ENCODE measurements around the gene BLNK. TPM values are rescaled to one million over a fixed set of nuclear protein-coding genes. Genes with fewer than 3 reads are reported as not detected.

The BLNK gene
- polyA plus RNA-seq, 1 donor: 27.4 TPM

GRCh38 chr10:96244354-96244753, 27.0 kb downstream of the BLNK start:
- H3K36me3 ChIP-seq (ENCODE audit: control insufficient read depth, insufficient read depth, low read length): peaks cover 19% of the 10 kb centered on the region
- H3K27me3 ChIP-seq (ENCODE audit: control insufficient read depth, insufficient read depth, low read length): no peaks in the 10 kb centered on the region
- H3K27ac ChIP-seq (ENCODE audit: low read length): peak overlapping the region; percentile 88
- WGBS (ENCODE audit: insufficient coverage, low lambda C conversion rate): no CpG with 5 or more reads among the region's 7 CpGs
- peaks cover 33% of the 10 kb centered on the region for H3K4me1 ChIP-seq (ENCODE audit: control insufficient read depth, insufficient read depth, low read length)
- no peak overlapping the region for H3K4me3 ChIP-seq (ENCODE audit: low read length)
- H3K9me3 ChIP-seq (ENCODE audit: control insufficient read depth, low read depth, low read length): no peaks in the 10 kb centered on the region
- peak; percentile 61 to 77 for DNase-seq

DNA sequence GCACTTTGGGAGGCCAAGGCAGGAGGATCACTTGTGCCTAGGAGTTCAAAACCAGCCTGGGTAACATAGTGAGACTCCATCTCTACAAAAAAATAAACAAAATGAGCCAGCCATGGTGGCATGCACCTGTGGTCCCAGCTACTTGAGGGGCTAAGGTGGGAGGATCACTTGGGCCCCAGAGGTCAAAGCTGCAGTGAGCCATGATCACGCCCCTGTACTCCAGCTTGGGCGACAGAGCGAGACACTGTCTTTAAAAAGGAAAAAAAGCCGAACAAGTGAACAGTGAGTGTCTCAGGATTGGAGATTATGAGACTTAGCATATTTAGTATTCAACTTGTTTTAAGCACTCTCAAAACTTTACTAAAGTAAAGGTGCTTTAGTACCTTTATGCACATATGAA, 28.1 kb downstream of the BLNK start:
- H3K36me3 ChIP-seq (ENCODE audit: control insufficient read depth, insufficient read depth, low read length): peaks cover 24% of the 10 kb centered on the region
- H3K9me3 ChIP-seq (ENCODE audit: control insufficient read depth, low read depth, low read length): no peaks in the 10 kb centered on the region
- no peak overlapping the region for H3K4me3 ChIP-seq (ENCODE audit: low read length)
- no peaks in the 10 kb centered on the region for H3K27me3 ChIP-seq (ENCODE audit: control insufficient read depth, insufficient read depth, low read length)
- H3K4me1 ChIP-seq (ENCODE audit: control insufficient read depth, insufficient read depth, low read length): peaks cover 28% of the 10 kb centered on the region
- WGBS (ENCODE audit: insufficient coverage, low lambda C conversion rate): 100% methylated on average over 1 of the region's 4 CpGs
- H3K27ac ChIP-seq (ENCODE audit: low read length): peak overlapping the region; percentile 88
- DNase-seq: no peak

- no peak overlapping the region for H3K4me3 ChIP-seq (ENCODE audit: low read length)
- H3K4me1 ChIP-seq (ENCODE audit: control insufficient read depth, insufficient read depth, low read length): peaks cover 28% of the 10 kb centered on the region
- DNase-seq: peak; percentile 63 to 66
- H3K27me3 ChIP-seq (ENCODE audit: control insufficient read depth, insufficient read depth, low read length): no peaks in the 10 kb centered on the region
- WGBS (ENCODE audit: insufficient coverage, low lambda C conversion rate): 20% methylated on average over 2 of the region's 2 CpGs
- H3K9me3 ChIP-seq (ENCODE audit: control insufficient read depth, low read depth, low read length): no peaks in the 10 kb centered on the region
- H3K36me3 ChIP-seq (ENCODE audit: control insufficient read depth, insufficient read depth, low read length): peaks cover 29% of the 10 kb centered on the region
- peak overlapping the region; percentile 88 for H3K27ac ChIP-seq (ENCODE audit: low read length)
Measured at GRCh38 chr10:96242822-96243221, 28.5 kb downstream of the BLNK start.

DNA sequence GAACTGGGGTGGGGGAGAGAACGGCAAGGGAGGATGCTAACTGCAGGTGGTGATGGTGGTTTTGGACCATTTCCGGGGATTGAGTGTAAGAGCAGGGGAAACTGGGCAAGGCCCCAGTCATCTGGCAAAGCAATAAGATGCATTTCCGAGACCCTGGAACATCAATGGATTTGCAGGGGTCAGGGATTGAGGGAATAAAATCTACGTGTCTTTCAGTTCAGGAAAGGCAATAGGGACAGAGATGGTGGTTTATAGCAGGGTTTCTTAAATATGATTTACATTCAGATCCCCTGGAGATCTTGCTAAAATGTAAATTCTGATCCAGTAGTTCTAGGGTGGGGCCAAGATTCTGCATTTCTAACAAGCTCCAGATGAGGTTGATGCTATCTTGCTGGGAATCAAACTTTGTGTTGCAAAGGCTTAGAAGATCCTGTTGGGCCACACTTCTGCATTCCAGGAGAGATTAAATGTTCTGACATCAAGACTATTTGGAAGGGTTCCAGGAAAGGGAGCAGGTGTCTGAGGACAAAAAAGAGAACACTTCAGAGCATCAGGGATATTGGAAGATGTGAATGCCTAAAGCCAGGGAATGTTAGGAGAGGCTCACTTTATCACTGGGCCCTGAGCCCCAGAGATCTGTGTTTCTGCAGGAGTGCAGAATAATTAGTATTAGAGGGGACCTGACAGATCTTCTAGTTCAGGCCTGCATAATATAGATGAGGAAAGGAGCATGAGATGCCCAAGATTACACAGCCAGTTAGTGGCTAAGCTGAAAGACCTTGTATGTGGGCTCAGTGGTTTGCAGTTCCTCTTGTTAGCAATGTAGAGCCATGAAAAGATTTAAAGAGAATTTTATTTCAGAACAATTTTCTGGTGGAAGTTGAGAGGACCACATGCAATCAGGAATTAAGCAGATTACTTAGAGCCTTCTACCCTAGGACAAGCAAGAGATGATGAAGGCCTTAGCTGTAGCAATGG, 32.4 kb downstream of the BLNK start:
- no peak for DNase-seq
- Histone ChIP-seq H3K27me3 (ENCODE audit: control insufficient read depth, insufficient read depth, low read length) (no peaks in the 10 kb centered on the region), H3K9me3 (ENCODE audit: control insufficient read depth, low read depth, low read length) (no peaks in the 10 kb centered on the region), H3K4me3 (ENCODE audit: low read length) (no peak overlapping the region), H3K36me3 (ENCODE audit: control insufficient read depth, insufficient read depth, low read length) (peaks cover 45% of the 10 kb centered on the region), H3K27ac (ENCODE audit: low read length) (no peak overlapping the region), H3K4me1 (ENCODE audit: control insufficient read depth, insufficient read depth, low read length) (peaks cover 15% of the 10 kb centered on the region)
- WGBS (ENCODE audit: insufficient coverage, low lambda C conversion rate): no CpG with 5 or more reads among the region's 4 CpGs

- Histone ChIP-seq H3K4me3 (ENCODE audit: low read length) (no peak overlapping the region), H3K9me3 (ENCODE audit: control insufficient read depth, low read depth, low read length) (no peaks in the 10 kb centered on the region), H3K36me3 (ENCODE audit: control insufficient read depth, insufficient read depth, low read length) (peaks cover 52% of the 10 kb centered on the region), H3K4me1 (ENCODE audit: control insufficient read depth, insufficient read depth, low read length) (peaks cover 4% of the 10 kb centered on the region), H3K27ac (ENCODE audit: low read length) (no peak overlapping the region), H3K27me3 (ENCODE audit: control insufficient read depth, insufficient read depth, low read length) (no peaks in the 10 kb centered on the region)
- no CpG with 5 or more reads among the region's 1 CpG for WGBS (ENCODE audit: insufficient coverage, low lambda C conversion rate)
- DNase-seq: no peak
Measured at GRCh38 chr10:96236876-96237275, 34.5 kb downstream of the BLNK start.

- WGBS (ENCODE audit: insufficient coverage, low lambda C conversion rate): 100% methylated on average over 1 of the region's 6 CpGs
- no peak overlapping the region for H3K27ac ChIP-seq (ENCODE audit: low read length)
Measured at GRCh38 chr10:96236090-96236478, 35.3 kb downstream of the BLNK start.

GRCh38 chr10:96235326-96236089, 35.9 kb downstream of the BLNK start:
- no peak overlapping the region for H3K27ac ChIP-seq (ENCODE audit: low read length)
- no peaks in the 10 kb centered on the region for H3K27me3 ChIP-seq (ENCODE audit: control insufficient read depth, insufficient read depth, low read length)
- no CpG with 5 or more reads among the region's 8 CpGs for WGBS (ENCODE audit: insufficient coverage, low lambda C conversion rate)
- no peaks in the 10 kb centered on the region for H3K4me1 ChIP-seq (ENCODE audit: control insufficient read depth, insufficient read depth, low read length)
- no peaks in the 10 kb centered on the region for H3K9me3 ChIP-seq (ENCODE audit: control insufficient read depth, low read depth, low read length)
- no peak for DNase-seq
- H3K36me3 ChIP-seq (ENCODE audit: control insufficient read depth, insufficient read depth, low read length): peaks cover 51% of the 10 kb centered on the region
- H3K4me3 ChIP-seq (ENCODE audit: low read length): no peak overlapping the region

More at GRCh38 chr10:96236090-96236478, 35.3 kb downstream of the BLNK start:
- Histone ChIP-seq H3K36me3 (ENCODE audit: control insufficient read depth, insufficient read depth, low read length) (peaks cover 49% of the 10 kb centered on the region), H3K4me3 (ENCODE audit: low read length) (no peak overlapping the region), H3K9me3 (ENCODE audit: control insufficient read depth, low read depth, low read length) (no peaks in the 10 kb centered on the region), H3K27me3 (ENCODE audit: control insufficient read depth, insufficient read depth, low read length) (no peaks in the 10 kb centered on the region), H3K4me1 (ENCODE audit: control insufficient read depth, insufficient read depth, low read length) (peaks cover 2% of the 10 kb centered on the region)
- no peak for DNase-seq

DNA sequence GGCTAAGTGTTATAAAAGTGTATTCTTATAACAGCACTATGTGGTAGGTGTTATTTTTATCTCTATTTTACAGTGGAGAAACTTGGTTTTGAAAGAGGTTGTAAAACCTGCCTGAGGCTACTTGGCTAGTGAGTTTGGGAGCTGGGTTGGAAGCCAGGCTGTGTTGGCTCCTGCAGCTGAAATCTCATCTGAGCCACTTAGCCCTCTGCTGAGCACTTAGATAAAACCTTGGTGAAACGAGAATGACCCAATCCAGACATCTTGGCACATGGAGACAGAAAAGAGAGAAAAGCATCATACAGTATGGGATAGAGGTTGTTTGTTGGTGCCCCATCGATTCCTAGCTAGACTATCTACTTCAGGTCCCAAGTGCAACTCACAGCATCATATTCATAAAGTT, 37.4 kb downstream of the BLNK start:
- WGBS (ENCODE audit: insufficient coverage, low lambda C conversion rate): 83% methylated on average over 1 of the region's 2 CpGs

GRCh38 chr10:96230527-96230926, 40.8 kb downstream of the BLNK start:
- no CpG with 5 or more reads among the region's 6 CpGs for WGBS (ENCODE audit: insufficient coverage, low lambda C conversion rate)
- no peak for DNase-seq
- no peaks in the 10 kb centered on the region for H3K27me3 ChIP-seq (ENCODE audit: control insufficient read depth, insufficient read depth, low read length)
- no peak overlapping the region for H3K4me3 ChIP-seq (ENCODE audit: low read length)
- H3K27ac ChIP-seq (ENCODE audit: low read length): no peak overlapping the region
- H3K4me1 ChIP-seq (ENCODE audit: control insufficient read depth, insufficient read depth, low read length): peaks cover 17% of the 10 kb centered on the region
- H3K36me3 ChIP-seq (ENCODE audit: control insufficient read depth, insufficient read depth, low read length): peaks cover 33% of the 10 kb centered on the region
- no peaks in the 10 kb centered on the region for H3K9me3 ChIP-seq (ENCODE audit: control insufficient read depth, low read depth, low read length)

More for the DNA sequence above, 37.4 kb downstream of the BLNK start:
- H3K4me3 ChIP-seq (ENCODE audit: low read length): no peak overlapping the region
- H3K27me3 ChIP-seq (ENCODE audit: control insufficient read depth, insufficient read depth, low read length): no peaks in the 10 kb centered on the region
- H3K36me3 ChIP-seq (ENCODE audit: control insufficient read depth, insufficient read depth, low read length): peaks cover 46% of the 10 kb centered on the region
- H3K27ac ChIP-seq (ENCODE audit: low read length): no peak overlapping the region
- no peak for DNase-seq
- H3K4me1 ChIP-seq (ENCODE audit: control insufficient read depth, insufficient read depth, low read length): peaks cover 5% of the 10 kb centered on the region
- H3K9me3 ChIP-seq (ENCODE audit: control insufficient read depth, low read depth, low read length): no peaks in the 10 kb centered on the region

GRCh38 chr10:96229568-96230030, 41.8 kb downstream of the BLNK start:
- H3K9me3 ChIP-seq (ENCODE audit: control insufficient read depth, low read depth, low read length): no peaks in the 10 kb centered on the region
- peak; percentile 82 to 85 for DNase-seq
- no peak overlapping the region for H3K4me3 ChIP-seq (ENCODE audit: low read length)
- peaks cover 17% of the 10 kb centered on the region for H3K4me1 ChIP-seq (ENCODE audit: control insufficient read depth, insufficient read depth, low read length)
- H3K27ac ChIP-seq (ENCODE audit: low read length): peak overlapping the region; percentile 41
- WGBS (ENCODE audit: insufficient coverage, low lambda C conversion rate): no CpG with 5 or more reads among the region's 7 CpGs
- H3K36me3 ChIP-seq (ENCODE audit: control insufficient read depth, insufficient read depth, low read length): peaks cover 36% of the 10 kb centered on the region
- H3K27me3 ChIP-seq (ENCODE audit: control insufficient read depth, insufficient read depth, low read length): no peaks in the 10 kb centered on the region

Measured in large intestine (tissue), 3 donors.